A549 (cell line): ENCODE data around the gene FEZF1. TPM values are rescaled to one million over a fixed set of nuclear protein-coding genes. Genes with fewer than 3 reads are reported as not detected.
"Not testable (repeated sequence)": the region's sequence is repeated elsewhere in the genome, so short reads cannot be mapped to it uniquely, and the experiment has no call there.

Source experiments
- ATAC-seq, 2 experiments: fragments of 200-7000 bp in 1 of 2; fragments of >200 bp in 1 of 2; cut with Nextera tagmentation in 1 of 2; cut with Tn5 transposase in 1 of 2; 3 replicates each; pipeline versions ENCODE4 v1.8.0 to v1.9.1; 2018 to 2020; ENCODE audit warnings: mild to moderate bottlenecking in 1 of 2, moderate library complexity in 1 of 2
- CTCF ChIA-PET: fragments of 300-600 bp; sonication (Branson Sonifier 250); formaldehyde crosslinking; extraction: SDS; loops from one replicate; lab custom pipeline; 2021; ENCODE audit warnings: antibody characterized with exemption, inconsistent platforms; lab: Yijun Ruan, JAX
- POLR2A ChIA-PET: fragments of 350-600 bp; formaldehyde crosslinking; extraction: SDS; loops from one replicate; lab custom pipeline; 2021; ENCODE audit warnings: antibody characterized with exemption, inconsistent platforms; lab: Yijun Ruan, JAX
- DNase-seq, 2 experiments: peaks; one replicate each; pipeline versions ENCODE4 v3.0.0 to v3.0.0-alpha.2; 2011 to 2016; ENCODE audit warnings: low read depth in 1 of 2, low spot score in 1 of 2
- FAIRE-seq: peaks from 2 replicates; lab custom pipeline; 2011; peaks lifted over from hg19 to GRCh38; lab: Jason Lieb, UNC
- H3K27ac ChIP-seq, 2 experiments: fragments of >200 bp; sonication (Bioruptor Twin); formaldehyde crosslinking; 3 replicates each; pipeline ENCODE4 v1.5.1; 2016 to 2017
- H3K4me1 ChIP-seq: fragments of >200 bp; sonication (Bioruptor Twin); formaldehyde crosslinking; 3 replicates; pipeline ENCODE4 v1.6.1; 2016
- H3K4me2 ChIP-seq: fragments of >200 bp; sonication (Bioruptor Twin); formaldehyde crosslinking; 3 replicates; pipeline ENCODE4 v1.6.1; 2016
- H3K4me3 ChIP-seq: fragments of >200 bp; sonication (Bioruptor Twin); formaldehyde crosslinking; 3 replicates; pipeline ENCODE4 v1.5.1; 2016
- H3K9me3 ChIP-seq: fragments of >200 bp; sonication (Bioruptor Twin); formaldehyde crosslinking; 3 replicates; pipeline ENCODE4 v1.6.1; 2016
- CBX2 ChIP-seq: fragments of 200-600 bp; sonication (generic); IDR thresholded peaks from 2 replicates; pipeline ENCODE4 v1.6.1; 2016; ENCODE audit warnings: low read depth, mild to moderate bottlenecking, borderline replicate concordance
- CBX8 ChIP-seq: fragments of 200-600 bp; sonication (generic); IDR thresholded peaks from 2 replicates; pipeline ENCODE4 v1.6.1; 2016
- CHD4 ChIP-seq: fragments of 200-600 bp; sonication (generic); IDR thresholded peaks from 2 replicates; pipeline ENCODE4 v1.6.1; 2016; ENCODE audit warnings: antibody characterized with exemption, mild to moderate bottlenecking, borderline replicate concordance
- EHF ChIP-seq: fragments of 250-450 bp; sonication (Bioruptor Pico); IDR thresholded peaks from 2 replicates; pipeline ENCODE4 v1.5.0; 2020; ENCODE audit warnings: mild to moderate bottlenecking
- EHMT2 ChIP-seq: fragments of 200-600 bp; sonication (generic); IDR thresholded peaks from 2 replicates; pipeline ENCODE4 v1.6.1; 2016; ENCODE audit warnings: antibody characterized with exemption, low read depth, mild to moderate bottlenecking, moderate library complexity
- ESRRA ChIP-seq: fragments of 150-350 bp; IDR thresholded peaks from 2 replicates; pipeline ENCODE4 v1.6.1; 2014; ENCODE audit warnings: mild to moderate bottlenecking, low read length, borderline replicate concordance
- FOSB ChIP-seq: fragments of 250-450 bp; sonication (Bioruptor Pico); IDR thresholded peaks from 2 replicates; pipeline ENCODE4 v1.5.0; 2020; ENCODE audit warnings: mild to moderate bottlenecking, moderate library complexity
- FOXS1 ChIP-seq: fragments of 250-450 bp; sonication (Bioruptor Pico); IDR thresholded peaks from 2 replicates; pipeline ENCODE4 v1.5.0; 2020; ENCODE audit warnings: mild to moderate bottlenecking, moderate library complexity
- HOXA7 ChIP-seq: fragments of 250-450 bp; sonication (Bioruptor Pico); IDR thresholded peaks from 2 replicates; pipeline ENCODE4 v1.5.0; 2020; ENCODE audit warnings: mild to moderate bottlenecking, moderate library complexity
- HOXB13 ChIP-seq: fragments of 250-450 bp; sonication (Bioruptor Pico); IDR thresholded peaks from 2 replicates; pipeline ENCODE4 v1.5.0; 2020; ENCODE audit warnings: low read depth, mild to moderate bottlenecking, moderate library complexity
- HOXB5 ChIP-seq: fragments of 250-450 bp; sonication (Bioruptor Pico); IDR thresholded peaks from 2 replicates; pipeline ENCODE4 v1.5.0; 2020; ENCODE audit warnings: mild to moderate bottlenecking, moderate library complexity
- JUN ChIP-seq, 2 experiments: fragments of >200 bp; sonication (Bioruptor Twin); formaldehyde crosslinking; IDR thresholded peaks; 2 replicates in 1 of 2; 3 replicates in 1 of 2; pipeline ENCODE4 v1.6.1; 2016 to 2017
- JUNB ChIP-seq: fragments of >200 bp; sonication (Bioruptor Twin); formaldehyde crosslinking; IDR thresholded peaks from 2 replicates; pipeline ENCODE4 v1.6.1; 2016
- KDM5A ChIP-seq: fragments of 200-600 bp; sonication (generic); IDR thresholded peaks from 2 replicates; pipeline ENCODE4 v1.6.1; 2016; ENCODE audit warnings: antibody characterized with exemption, mild to moderate bottlenecking
- MAX ChIP-seq: IDR thresholded peaks from 2 replicates; pipeline ENCODE4 v1.6.1; 2012
- NFE2L2 ChIP-seq: fragments of 150-350 bp; conservative IDR thresholded peaks from 2 replicates; pipeline ENCODE4 v1.6.1; 2014; ENCODE audit warnings: low read length
- NPAS2 ChIP-seq: fragments of 250-450 bp; sonication (Bioruptor Pico); IDR thresholded peaks from 2 replicates; pipeline ENCODE4 v1.8.0; 2022; ENCODE audit warnings: mild to moderate bottlenecking, moderate library complexity, borderline replicate concordance
- NR3C1 ChIP-seq: fragments of >200 bp; sonication (Bioruptor Twin); formaldehyde crosslinking; IDR thresholded peaks from 3 replicates; pipeline ENCODE4 v1.6.1; 2017
- PHF8 ChIP-seq: fragments of 200-600 bp; sonication (generic); IDR thresholded peaks from 2 replicates; pipeline ENCODE4 v1.6.1; 2016; ENCODE audit warnings: low read depth, mild to moderate bottlenecking, antibody characterized with exemption, moderate library complexity, borderline replicate concordance
- RARB ChIP-seq: fragments of 250-450 bp; sonication (Bioruptor Pico); IDR thresholded peaks from 2 replicates; pipeline ENCODE4 v1.8.0; 2021; ENCODE audit warnings: mild to moderate bottlenecking, moderate library complexity
- RCOR1 ChIP-seq: fragments of 150-350 bp; IDR thresholded peaks from 2 replicates; pipeline ENCODE4 v1.6.1; 2014; ENCODE audit warnings: antibody characterized with exemption, low read length, low read depth
- RFX5 ChIP-seq: fragments of 450-650 bp; IDR thresholded peaks from 2 replicates; pipeline ENCODE4 v1.7.1; 2014; ENCODE audit warnings: antibody characterized with exemption, mild to moderate bottlenecking, moderate library complexity
- RNF2 ChIP-seq: fragments of 200-600 bp; sonication (generic); IDR thresholded peaks from 2 replicates; pipeline ENCODE4 v1.6.1; 2016; ENCODE audit warnings: low read depth, mild to moderate bottlenecking, antibody characterized with exemption, moderate library complexity, borderline replicate concordance
- SMC3 ChIP-seq: fragments of >200 bp; sonication (Bioruptor Twin); formaldehyde crosslinking; IDR thresholded peaks from 3 replicates; pipeline ENCODE4 v1.6.1; 2018; ENCODE audit warnings: inconsistent platforms
- USF2 ChIP-seq: fragments of 450-650 bp; IDR thresholded peaks from 2 replicates; pipeline ENCODE4 v1.6.1; 2014; ENCODE audit warnings: antibody characterized with exemption
- ZC3H11A ChIP-seq: fragments of 450-650 bp; IDR thresholded peaks from 2 replicates; pipeline ENCODE4 v1.6.1; 2014; ENCODE audit warnings: antibody characterized with exemption, mild to moderate bottlenecking
- ZNF302 ChIP-seq: fragments of 250-450 bp; sonication (Bioruptor Pico); IDR thresholded peaks from 2 replicates; pipeline ENCODE4 v1.9.0; 2021; ENCODE audit warnings: inconsistent platforms, mild to moderate bottlenecking, moderate library complexity
- ZSCAN20 ChIP-seq: fragments of 250-450 bp; sonication (Bioruptor Pico); IDR thresholded peaks from 2 replicates; pipeline ENCODE4 v1.8.0; 2022; ENCODE audit warnings: mild to moderate bottlenecking, moderate library complexity
- WGBS: methylation state at CpG from one replicate; pipeline ENCODE4 v1.1.6; 2017; ENCODE audit errors: missing lambda C conversion rate; 5-methylcytosine and 5-hydroxymethylcytosine counted together
- polyA plus RNA-seq, 4 experiments: library from polyadenylated mRNA; depleted of rRNA in 3 of 4; stranded (reverse); fragments of >200 nt; fragmentation: RNase III in 1 of 4; extraction: RNeasy Plus Mini Kit Qiagen cat#74134 plus additional on column Dnase treatment in 1 of 4; gene quantifications; 2 replicates in 3 of 4; 3 replicates in 1 of 4; pipeline ENCODE4 v1.2.3, GENCODE V29; 2011 to 2017

The FEZF1 gene
- polyA plus RNA-seq, 2 of the 4 experiments (the other 2 are of a cell fraction): not detected

GRCh38 chr7:122289426-122289825, 15.1 kb downstream of the FEZF1 start:
- TF ChIP-seq EHMT2: no peak
- TF ChIP-seq JUNB: no peak
- TF ChIP-seq RNF2: no peak
- no peak for TF ChIP-seq SMC3
- H3K4me1 ChIP-seq: no peaks in the 10 kb centered on the region
- no peak overlapping the region for H3K4me3 ChIP-seq
- ChIA-PET CTCF (no interaction called here), POLR2A (no interaction called here)
- no peak overlapping the region for H3K27ac ChIP-seq
- 7% methylated on average over 1 of the region's 1 CpG for WGBS
- ATAC-seq (no peak), DNase-seq (no peak), FAIRE-seq (no peak)
- H3K4me2 ChIP-seq: no peak overlapping the region
- no peaks in the 10 kb centered on the region for H3K9me3 ChIP-seq

GRCh38 chr7:122284608-122285007, 19.9 kb downstream of the FEZF1 start:
- CTCF ChIA-PET, ATAC-seq, POLR2A ChIA-PET, DNase-seq, H3K4me3 ChIP-seq, FAIRE-seq, H3K27ac ChIP-seq, H3K4me1 ChIP-seq, H3K4me2 ChIP-seq, H3K9me3 ChIP-seq: not testable (repeated sequence)
- WGBS: 72% methylated on average over 19 of the region's 24 CpGs

DNA sequence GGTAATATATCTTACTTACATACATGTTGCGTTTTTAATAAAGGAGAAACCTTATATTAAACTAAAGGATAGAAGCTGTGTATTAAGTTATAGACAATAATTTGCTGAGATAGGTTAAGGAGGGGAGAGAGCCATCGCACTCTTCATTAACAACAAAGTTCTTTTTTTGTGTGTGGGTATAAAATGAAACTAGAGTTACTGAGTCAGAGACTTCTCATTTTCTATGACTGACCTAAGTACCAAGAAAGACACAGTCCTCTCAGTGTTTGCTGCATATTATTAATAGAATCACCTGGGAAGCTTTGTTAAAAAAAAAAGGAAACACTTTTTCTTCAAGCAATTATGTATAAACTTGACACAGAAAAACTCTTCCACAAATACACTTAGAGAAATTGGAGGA, 31.4 kb downstream of the FEZF1 start:
- POLR2A ChIA-PET: no interaction called here
- no peak for TF ChIP-seq NFE2L2
- TF ChIP-seq CBX8: no peak
- no peak for TF ChIP-seq HOXB5 (CRISPR knock-in tag)
- no peak for TF ChIP-seq JUNB

DNA sequence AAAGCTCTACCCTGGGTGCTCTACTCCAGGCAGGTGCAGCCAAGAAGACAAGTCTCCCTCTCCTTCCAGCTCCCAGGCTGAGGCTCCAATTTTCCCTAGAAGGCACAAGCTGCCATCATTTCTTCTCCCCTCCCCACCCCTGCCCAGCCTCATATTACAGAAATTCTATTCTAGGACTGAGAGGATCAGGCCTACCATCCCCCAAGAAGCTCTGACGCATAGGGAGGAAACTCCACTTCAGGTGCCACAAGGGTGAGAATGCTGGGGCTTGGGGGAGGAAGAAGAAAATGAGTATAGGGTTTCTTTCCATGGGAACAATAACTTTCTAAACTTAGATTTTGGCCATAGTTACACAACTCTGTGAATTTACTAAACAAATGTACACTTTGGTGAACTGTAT, 35.3 kb downstream of the FEZF1 start:
- no peak for ATAC-seq
- Histone ChIP-seq H3K4me2 (no peak overlapping the region), H3K27ac (no peak overlapping the region), H3K9me3 (no peaks in the 10 kb centered on the region), H3K4me1 (no peaks in the 10 kb centered on the region), H3K4me3 (no peak overlapping the region)
- WGBS: 29% methylated on average over 1 of the region's 1 CpG
- no peak for FAIRE-seq
- no peak for TF ChIP-seq NR3C1
- no peak for TF ChIP-seq ESRRA
- no peak for TF ChIP-seq HOXA7 (CRISPR knock-in tag)
- TF ChIP-seq FOSB (CRISPR knock-in tag): no peak
- TF ChIP-seq CBX2: no peak
- no peak for TF ChIP-seq CBX8
- no peak for TF ChIP-seq SMC3
- no peak for TF ChIP-seq ZC3H11A
- no peak for TF ChIP-seq KDM5A
- TF ChIP-seq PHF8: no peak
- no peak for TF ChIP-seq RFX5
- no peak for TF ChIP-seq RCOR1
- no peak for TF ChIP-seq ZNF302 (CRISPR knock-in tag)
- TF ChIP-seq NPAS2 (CRISPR knock-in tag): no peak
- ChIA-PET POLR2A (no interaction called here), CTCF (no interaction called here)
- no peak for DNase-seq

More for the DNA sequence above, 31.4 kb downstream of the FEZF1 start:
- WGBS: 2% methylated on average over 2 of the region's 2 CpGs
- ATAC-seq (no peak), FAIRE-seq (no peak), DNase-seq (no peak)
- Histone ChIP-seq H3K9me3 (no peaks in the 10 kb centered on the region), H3K27ac (no peak overlapping the region), H3K4me2 (no peak overlapping the region), H3K4me1 (no peaks in the 10 kb centered on the region), H3K4me3 (no peak overlapping the region)
- CTCF ChIA-PET: no interaction called here

DNA sequence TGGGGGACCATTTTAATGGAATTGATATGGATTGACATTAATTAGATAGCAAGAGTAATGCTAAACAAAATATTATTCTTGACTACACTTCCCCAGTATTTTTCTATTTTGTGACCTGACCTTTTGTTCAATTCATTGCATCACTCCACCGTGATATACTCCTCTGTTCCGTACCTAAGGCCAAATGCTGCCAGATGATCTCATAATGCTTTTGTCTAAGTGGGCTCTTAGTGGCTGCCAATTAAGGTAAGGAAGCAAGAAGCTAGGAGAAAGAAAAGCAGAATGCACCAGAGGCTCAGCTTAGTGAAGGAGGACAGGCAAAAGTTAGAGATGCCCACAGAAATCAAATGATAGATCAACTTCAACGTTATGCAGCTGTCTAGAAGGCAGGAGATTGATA, 36.4 kb downstream of the FEZF1 start:
- ATAC-seq: no peak
- no peak for DNase-seq
- Histone ChIP-seq H3K27ac (no peak overlapping the region), H3K9me3 (no peaks in the 10 kb centered on the region), H3K4me3 (no peak overlapping the region), H3K4me1 (no peaks in the 10 kb centered on the region), H3K4me2 (no peak overlapping the region)
- POLR2A ChIA-PET: no interaction called here
- TF ChIP-seq ZSCAN20: no peak
- TF ChIP-seq FOXS1 (CRISPR knock-in tag): no peak
- no peak for TF ChIP-seq JUN (IDR thresholded peaks at IDR 0.05)
- TF ChIP-seq MAX: no peak
- TF ChIP-seq USF2: no peak
- TF ChIP-seq CBX2: no peak
- TF ChIP-seq EHF: no peak
- no peak for TF ChIP-seq RARB (CRISPR knock-in tag)
- no peak for TF ChIP-seq HOXB13
- no peak for TF ChIP-seq CHD4
- FAIRE-seq: no peak
- CTCF ChIA-PET: no interaction called here
- whole genome bisulfite sequencing: 1% methylated on average over 3 of the region's 3 CpGs
